Omental fat pad (tissue), 4 donors: Measurements from ENCODE around the gene ULBP1. TPM values are rescaled to one million over a fixed set of nuclear protein-coding genes. Genes with fewer than 3 reads are reported as not detected.
"Not testable (repeated sequence)": the region's sequence is repeated elsewhere in the genome, so short reads cannot be mapped to it uniquely, and the experiment has no call there.

Experiments
- ATAC-seq: fragments of 150-250 bp; one replicate; pipeline ENCODE4 v1.9.1; 2016; ENCODE audit warnings: mild to moderate bottlenecking, moderate library complexity; ENCODE audit not compliant: low FRiP score
- DNase-seq: peaks from one replicate; pipeline ENCODE4 v3.0.0-alpha.2; 2019; ENCODE audit warnings: low spot score
- total RNA-seq, 4 donors: library from RNA; depleted of rRNA; stranded (reverse); fragments of >200 nt; gene quantifications; one replicate each; pipeline ENCODE4 v1.1.0, GENCODE V29; 2016
- TF ChIP-seq, protein P1 (sequence below), 3 donors: fragments of 450-650 bp; IDR thresholded peaks; one replicate each; pipeline ENCODE4 v1.5.1; 2016 to 2017; ENCODE audit warnings: antibody characterized with exemption in 3 of 3, mild to moderate bottlenecking in 3 of 3, moderate library complexity in 2 of 3

ULBP1 gene
- total RNA-seq, 4 donors from 2014 or later, result 0.25 to 0.37 TPM; not detected in 2

DNA sequence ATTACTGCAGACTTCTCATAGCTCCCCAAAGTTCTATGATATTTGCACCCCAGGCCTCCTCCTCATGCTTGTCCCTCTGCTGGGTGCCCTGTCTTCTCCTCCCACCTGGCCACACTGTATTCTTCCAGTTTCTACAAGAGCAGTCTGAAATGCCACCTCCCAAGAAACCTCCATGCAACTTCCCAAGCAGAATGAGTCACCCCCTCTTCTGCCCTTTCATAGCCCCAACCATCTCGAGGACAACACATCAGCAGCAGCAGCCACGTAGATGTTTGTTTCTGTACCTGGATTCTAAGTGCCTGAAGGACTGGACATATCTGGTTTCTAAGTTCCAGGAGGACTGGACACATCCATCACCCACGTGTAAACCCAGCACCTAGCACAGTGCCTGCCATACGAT lies 28.5 kb upstream of the ULBP1 start:
- ATAC-seq (peak; percentile 33), DNase-seq (no peak)
- TF ChIP-seq, protein P1, sequence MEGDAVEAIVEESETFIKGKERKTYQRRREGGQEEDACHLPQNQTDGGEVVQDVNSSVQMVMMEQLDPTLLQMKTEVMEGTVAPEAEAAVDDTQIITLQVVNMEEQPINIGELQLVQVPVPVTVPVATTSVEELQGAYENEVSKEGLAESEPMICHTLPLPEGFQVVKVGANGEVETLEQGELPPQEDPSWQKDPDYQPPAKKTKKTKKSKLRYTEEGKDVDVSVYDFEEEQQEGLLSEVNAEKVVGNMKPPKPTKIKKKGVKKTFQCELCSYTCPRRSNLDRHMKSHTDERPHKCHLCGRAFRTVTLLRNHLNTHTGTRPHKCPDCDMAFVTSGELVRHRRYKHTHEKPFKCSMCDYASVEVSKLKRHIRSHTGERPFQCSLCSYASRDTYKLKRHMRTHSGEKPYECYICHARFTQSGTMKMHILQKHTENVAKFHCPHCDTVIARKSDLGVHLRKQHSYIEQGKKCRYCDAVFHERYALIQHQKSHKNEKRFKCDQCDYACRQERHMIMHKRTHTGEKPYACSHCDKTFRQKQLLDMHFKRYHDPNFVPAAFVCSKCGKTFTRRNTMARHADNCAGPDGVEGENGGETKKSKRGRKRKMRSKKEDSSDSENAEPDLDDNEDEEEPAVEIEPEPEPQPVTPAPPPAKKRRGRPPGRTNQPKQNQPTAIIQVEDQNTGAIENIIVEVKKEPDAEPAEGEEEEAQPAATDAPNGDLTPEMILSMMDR (IDR thresholded peaks at IDR 0.05), result no peak

DNA sequence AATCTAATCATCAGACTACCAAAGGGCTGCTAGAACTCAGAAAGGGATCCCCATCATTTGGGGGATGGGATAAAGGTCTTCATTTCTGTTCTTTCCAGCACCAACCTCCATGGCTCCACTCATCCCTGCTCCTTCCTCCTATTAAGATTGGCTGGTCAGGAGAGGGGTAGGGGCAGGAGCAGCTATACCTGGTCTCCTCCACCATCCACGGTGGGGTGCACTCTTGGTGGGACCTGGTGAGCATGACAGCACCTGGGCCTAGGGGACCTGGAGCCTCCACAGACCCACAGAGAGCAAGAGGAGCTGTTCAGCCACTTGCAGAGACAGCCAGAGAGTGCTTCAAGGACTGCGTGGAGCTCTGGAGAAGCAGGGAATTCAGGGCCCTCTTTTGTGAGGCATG lies 28.1 kb upstream of the ULBP1 start:
- TF ChIP-seq, protein P1 (IDR thresholded peaks at IDR 0.05), result no peak
- ATAC-seq (no peak), DNase-seq (no peak)

DNA sequence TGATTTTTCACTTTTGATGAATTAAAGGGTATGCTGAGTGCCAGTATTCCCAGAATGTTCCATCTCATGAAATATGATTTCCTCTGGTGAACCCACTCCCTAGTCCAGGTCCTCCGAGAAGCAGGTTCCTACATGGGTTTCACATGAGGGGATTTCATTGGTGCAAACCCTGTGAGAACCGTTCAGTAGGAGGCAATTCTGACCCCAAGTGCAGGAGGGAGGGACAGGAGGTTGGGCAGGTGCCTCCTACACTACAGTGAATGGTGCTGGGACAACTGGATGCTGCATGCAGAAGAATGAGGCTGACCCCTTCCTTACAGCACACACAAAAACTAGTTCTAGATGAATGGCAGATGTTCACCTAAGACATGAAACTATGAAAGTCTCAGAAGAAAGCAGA lies 27.0 kb upstream of the ULBP1 start:
- TF ChIP-seq, protein P1 (IDR thresholded peaks at IDR 0.05), result no peak
- DNase-seq, result no peak
- ATAC-seq, result no peak

DNA sequence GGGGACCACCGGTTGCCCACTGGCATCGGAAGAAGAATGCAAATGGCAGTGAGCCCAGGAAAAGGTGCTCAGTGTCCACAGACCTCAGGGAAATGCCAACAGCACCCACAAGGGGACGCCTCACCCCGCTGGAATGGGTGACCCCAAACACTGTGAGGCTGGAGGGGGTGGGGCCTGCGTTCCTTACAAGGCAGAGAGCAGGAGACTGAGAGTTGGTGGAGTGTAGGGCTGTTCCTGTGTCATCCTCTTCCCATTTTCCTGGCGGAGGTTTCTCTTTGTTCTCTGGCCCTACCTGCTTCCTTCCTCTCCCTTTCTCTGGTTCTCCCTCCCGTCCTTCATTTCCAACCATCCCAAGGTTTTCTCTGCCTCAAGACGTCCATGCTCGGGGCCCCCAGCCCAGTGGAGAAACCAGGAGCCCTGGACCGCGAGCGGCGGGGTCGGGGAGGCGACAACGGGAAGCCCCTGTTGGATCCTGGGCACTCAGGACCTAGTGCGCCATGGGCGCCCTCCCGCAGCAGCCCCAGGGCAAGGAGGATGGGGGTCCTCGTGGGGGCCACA lies 25.7 kb upstream of the ULBP1 start:
- not testable (repeated sequence) for DNase-seq, ATAC-seq

DNA sequence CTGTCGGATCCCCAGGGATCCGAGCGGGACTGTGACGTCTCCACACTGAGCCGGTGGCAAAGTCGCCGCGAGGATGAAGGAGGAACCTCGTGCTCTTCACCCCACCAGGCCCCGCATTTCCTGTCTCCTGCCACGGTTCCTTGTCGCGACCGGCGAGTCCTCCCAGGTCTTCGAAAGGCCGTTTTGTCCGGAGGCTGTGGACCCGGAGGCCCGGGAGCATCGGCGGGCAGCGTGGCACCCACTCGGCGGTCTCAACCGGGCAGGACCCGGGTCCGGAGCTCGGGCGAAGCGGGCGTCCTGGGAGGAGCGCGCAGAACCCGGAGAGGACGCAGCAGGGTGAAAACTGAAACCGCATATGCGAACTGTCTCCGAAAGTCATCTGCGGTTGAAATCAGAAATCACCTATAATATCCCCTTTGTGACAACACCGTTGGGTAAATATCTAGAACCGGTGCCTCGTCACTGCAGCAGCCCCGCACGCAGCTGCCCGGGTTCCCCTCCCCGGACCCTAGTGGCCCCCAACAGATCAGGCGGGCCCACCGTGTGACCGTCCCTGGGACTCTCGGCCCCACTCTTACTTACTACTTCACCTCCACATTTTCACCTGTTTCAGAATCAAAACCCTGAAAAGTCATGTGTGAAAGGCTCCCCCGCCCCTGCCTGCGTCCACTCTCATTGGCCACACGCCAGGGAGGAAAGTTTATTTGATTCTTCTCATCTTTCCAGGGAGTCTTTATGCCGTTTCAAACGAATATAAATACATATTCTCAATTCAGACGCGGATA lies 25.0 kb upstream of the ULBP1 start:
- TF ChIP-seq, protein P1 (IDR thresholded peaks at IDR 0.05), result no peak

DNA sequence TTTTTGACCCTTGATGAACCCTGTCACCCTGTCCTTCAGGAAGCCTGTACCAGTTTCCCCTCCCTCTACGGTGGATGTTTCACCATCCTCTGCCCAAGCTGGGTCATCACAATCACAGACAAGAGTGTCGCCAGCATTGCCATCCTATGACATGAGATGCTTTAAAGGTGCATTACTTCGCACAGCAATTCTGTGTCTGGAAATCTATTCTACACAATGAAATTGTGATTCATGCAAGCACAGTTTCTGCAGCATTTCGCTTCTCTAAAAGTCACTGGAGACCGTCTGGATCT lies 24.4 kb upstream of the ULBP1 start:
- ATAC-seq (no peak), DNase-seq (no peak)
- TF ChIP-seq, protein P1 (IDR thresholded peaks at IDR 0.05), result no peak

More for the DNA sequence above, 25.0 kb upstream of the ULBP1 start:
- DNase-seq (no peak), ATAC-seq (no peak)

DNA sequence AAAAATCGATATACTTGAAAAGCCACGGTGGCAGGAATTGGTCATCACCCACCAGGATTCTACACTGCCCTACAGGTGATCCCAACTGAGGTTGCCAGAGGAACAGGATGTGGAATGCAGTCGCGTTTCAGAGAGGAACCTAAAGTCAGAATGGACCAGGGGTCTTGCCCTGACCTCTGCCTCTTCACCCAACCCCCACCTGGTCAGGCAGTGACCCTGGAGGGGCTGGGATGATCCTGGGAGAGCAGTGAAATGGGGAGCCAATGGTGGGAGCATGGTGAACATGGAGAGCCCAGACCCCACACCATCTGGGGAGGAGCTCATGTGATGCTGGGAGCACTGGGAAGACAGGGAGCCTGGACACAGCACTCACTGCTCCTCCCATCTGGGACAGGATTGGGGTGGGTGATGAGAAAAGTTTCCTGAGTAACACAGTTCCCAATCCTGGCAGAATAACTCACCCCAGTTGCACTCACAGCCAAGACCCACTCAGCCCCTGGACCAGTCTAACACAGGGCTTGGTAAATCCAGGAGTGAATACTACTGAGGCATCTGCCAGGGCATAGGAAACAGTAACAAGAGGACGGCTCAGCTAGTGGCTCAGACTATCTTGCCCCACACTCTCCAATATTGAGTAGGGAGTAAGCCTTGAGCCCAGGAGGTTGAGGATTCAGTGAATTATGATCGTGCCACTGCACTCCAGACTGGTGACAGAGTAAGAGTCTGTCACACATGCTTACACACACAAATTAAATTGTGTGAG lies 23.7 kb upstream of the ULBP1 start:
- TF ChIP-seq, protein P1 (IDR thresholded peaks at IDR 0.05), result no peak
- ATAC-seq (no peak), DNase-seq (no peak)
